Vein endothelial cell (primary cell): ENCODE measurements around the gene BEND5. TPM values are rescaled to one million over a fixed set of nuclear protein-coding genes. Genes with fewer than 3 reads are reported as not detected.

Source experiments
- total RNA-seq: library from RNA; depleted of rRNA; stranded (reverse); fragments of >200 nt; gene quantifications from 2 replicates; pipeline ENCODE4 v1.2.3, GENCODE V29; 2012

Gene BEND5
- 0.65 TPM in 1 of 2 replicates, not detected in the other for total RNA-seq

GRCh38 chr1:48776393-48777218, at the start of gene BEND5:
Gene BEND5 (minus strand): TSS chr1:48776891. CDS start chr1:48776831, 60 bp downstream.

